HG03469 (cell line): Measurements from ENCODE around the gene BLTP3B.

ENCODE experiments used
- ATAC-seq: cut with Tn5 transposase; IDR thresholded peaks from one replicate; pipeline ENCODE4 v1.9.1; 2021; ENCODE audit warnings: mild to moderate bottlenecking, moderate library complexity, moderate number of reproducible peaks; ENCODE audit not compliant: unreplicated experiment

Gene BLTP3B

GRCh38 chr12:100123316-100124095 is 19.2 kb downstream of the BLTP3B start:
- ATAC-seq = no peak

DNA sequence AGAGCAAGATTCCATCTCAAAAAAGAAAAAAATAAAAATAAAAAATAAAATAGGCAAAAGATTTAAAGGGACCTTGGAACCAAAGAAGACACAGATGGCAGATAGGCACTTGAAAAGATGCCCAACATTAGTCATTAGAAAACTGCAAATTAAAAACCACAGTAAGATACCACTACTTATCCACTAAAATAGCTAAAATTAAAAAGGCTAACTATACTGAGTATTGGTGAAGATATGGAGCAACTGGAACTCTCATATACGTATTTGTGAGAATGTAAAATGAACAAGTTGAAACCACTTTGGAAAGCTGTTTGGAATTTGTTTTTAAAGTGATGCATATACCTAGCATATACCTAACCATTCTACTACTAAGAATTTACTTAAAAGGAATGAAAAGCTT is 22.3 kb downstream of the BLTP3B start:
- no peak for ATAC-seq

GRCh38 chr12:100115291-100115690 is 27.4 kb downstream of the BLTP3B start:
- no peak for ATAC-seq

GRCh38 chr12:100114574-100114973 is 28.1 kb downstream of the BLTP3B start:
- ATAC-seq = no peak

- ATAC-seq = no peak
Measured at GRCh38 chr12:100110276-100110675, 32.4 kb downstream of the BLTP3B start.

DNA sequence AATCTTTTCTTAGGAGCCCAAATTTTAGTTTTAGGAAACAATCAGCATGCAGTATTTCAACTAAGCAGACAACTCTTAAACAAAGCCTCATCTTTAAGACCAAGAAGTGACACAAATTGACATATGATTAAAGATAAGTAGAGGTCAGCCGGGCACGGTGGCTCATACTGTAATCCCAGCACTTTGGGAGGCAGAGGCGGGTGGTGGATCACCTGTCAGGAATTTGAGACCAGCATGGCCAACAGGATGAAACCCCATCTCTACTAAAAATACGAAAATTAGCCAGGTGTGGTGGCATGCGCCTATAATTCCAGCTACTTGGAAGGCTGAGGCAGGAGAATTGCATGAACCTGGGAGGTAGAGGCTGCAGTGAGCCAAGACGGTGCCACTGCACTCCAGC is 35.8 kb downstream of the BLTP3B start:
- ATAC-seq = no peak

DNA sequence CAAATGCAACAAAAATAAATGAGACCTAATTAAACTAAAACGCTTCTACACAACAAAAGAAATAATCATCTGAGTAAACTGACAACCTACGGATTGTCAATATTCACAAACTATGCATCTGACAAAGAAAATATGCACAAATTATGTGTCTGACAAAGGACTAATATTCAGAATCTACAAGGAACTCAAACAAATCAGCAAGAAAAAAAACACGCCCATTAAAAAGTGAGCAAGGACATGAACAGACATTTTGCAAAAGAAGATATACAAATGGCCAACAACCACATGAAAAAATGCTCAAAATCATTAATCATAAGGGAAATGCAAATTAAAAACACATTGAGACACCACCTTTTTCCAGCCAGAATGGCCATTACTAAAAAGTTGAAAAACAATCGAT is 37.0 kb downstream of the BLTP3B start:
- ATAC-seq = no peak

GRCh38 chr12:100101000-100101399 is 41.7 kb downstream of the BLTP3B start:
- no peak for ATAC-seq
